Measurements from ENCODE around the gene TIMP3. TPM values are rescaled to one million over a fixed set of nuclear protein-coding genes. Genes with fewer than 3 reads are reported as not detected.

The TIMP3 gene
- total RNA-seq, 1 experiment from 2014 or later: 0.87 TPM

GRCh38 chr22:32837803-32838202 is 36.3 kb downstream of the TIMP3 start:
- H3K79me1 ChIP-seq (ENCODE audit: insufficient read depth, low read depth, low read length, poor library complexity, severe bottlenecking): no peaks in the 10 kb centered on the region
- H2BK12ac ChIP-seq (ENCODE audit: insufficient read length, low read depth, low read length): no peak overlapping the region
- H3K18ac ChIP-seq (ENCODE audit: insufficient read length, low read depth, low read length): no peak overlapping the region
- H3K9me3 ChIP-seq (ENCODE audit: control insufficient read depth, low read depth, low read length): no peaks in the 10 kb centered on the region
- no peaks in the 10 kb centered on the region for H3K27me3 ChIP-seq (ENCODE audit: insufficient read depth, low read length)
- no peak overlapping the region for H2BK20ac ChIP-seq (ENCODE audit: low read depth, low read length, poor library complexity, severe bottlenecking)
- H3K9ac ChIP-seq (ENCODE audit: extremely low read depth, insufficient read length, low read length): no peak overlapping the region
- H3T11ph ChIP-seq (ENCODE audit: low read length): no peak overlapping the region
- H4K91ac ChIP-seq (ENCODE audit: insufficient read length, low read depth, low read length): no peak overlapping the region
- no peak for TF ChIP-seq CTCF (conservative IDR thresholded peaks at IDR 0.05)
- no peak overlapping the region for H2BK5ac ChIP-seq (ENCODE audit: insufficient read length, low read length)
- no peaks in the 10 kb centered on the region for H3K4me1 ChIP-seq (ENCODE audit: insufficient read depth, low read length)
- no peak overlapping the region for H2BK15ac ChIP-seq (ENCODE audit: low read depth, low read length)
- H2AK5ac ChIP-seq (ENCODE audit: insufficient read length, low read length): no peak overlapping the region
- H2AFZ ChIP-seq (ENCODE audit: low read length): no peak overlapping the region
- H3K56ac ChIP-seq (ENCODE audit: insufficient read length, low read depth, low read length): no peak overlapping the region
- no peak overlapping the region for H3K4me2 ChIP-seq (ENCODE audit: insufficient read depth, insufficient read length, low read length)
- H3K27ac ChIP-seq (ENCODE audit: insufficient read length, low read depth, low read length): no peak overlapping the region
- no peak overlapping the region for H4K5ac ChIP-seq (ENCODE audit: insufficient read length, low read depth, low read length)
- Mint-ChIP-seq H3K36me3 (ENCODE audit: insufficient read depth in 1 of 3, low read depth in 3 of 3) (peaks cover 0 to 17% (median 0%) of the 10 kb centered on the region in 3 experiments; a peak in 4 of 7 replicates), H3K9me3 (no peaks in the 10 kb centered on the region), H3K4me1 (peaks cover 0 to 8% of the 10 kb centered on the region in 2 experiments; a peak in 2 of 4 replicates), H3K27ac (peak overlapping the region in 2 of 3 experiments; percentile 23 to 53; a peak in 3 of 7 replicates), H3K4me3 (no peak overlapping the region), H3K27me3 (ENCODE audit: low read depth) (peaks cover 1% of the 10 kb centered on the region; the same call in 1 of the 2 replicates)
- H4K20me1 ChIP-seq (ENCODE audit: control insufficient read depth, insufficient read depth, insufficient read length): peaks cover 2% of the 10 kb centered on the region
- no peaks in the 10 kb centered on the region for H3K23me2 ChIP-seq (ENCODE audit: insufficient read length, low read depth, low read length, poor library complexity, severe bottlenecking)
- H3K79me2 ChIP-seq (ENCODE audit: insufficient read depth, low read length): no peaks in the 10 kb centered on the region
- no CpG with 5 or more reads among the region's 4 CpGs for WGBS (ENCODE audit: extremely low coverage, insufficient read length, low lambda C conversion rate)
- H3K14ac ChIP-seq (ENCODE audit: insufficient read depth, low read length): no peak overlapping the region
- H3K4ac ChIP-seq (ENCODE audit: low read depth, low read length): no peak overlapping the region
- H3K23ac ChIP-seq (ENCODE audit: insufficient read length, low read depth, low read length): no peak overlapping the region
- DNase-seq: no peak
- no peak overlapping the region for H2BK120ac ChIP-seq (ENCODE audit: low read depth, low read length, poor library complexity, severe bottlenecking)
- H4K8ac ChIP-seq (replicated peaks; ENCODE audit: insufficient read length, low read depth, low read length): no peak overlapping the region
